GM12864 (cell line): Measurements from ENCODE around the gene REEP1.

ENCODE experiments used
- DNase-seq: peaks from one replicate; pipeline ENCODE4 v3.0.0-alpha.2; 2011; ENCODE audit warnings: low read depth
- H3K4me3 ChIP-seq: 2 replicates; pipeline ENCODE4 v1.5.1; 2011; ENCODE audit warnings: mild to moderate bottlenecking, low read depth, low read length, control low read depth
- CTCF ChIP-seq: IDR thresholded peaks from 2 replicates; pipeline ENCODE4 v1.5.1; 2011; ENCODE audit warnings: low read depth, mild to moderate bottlenecking, moderate library complexity, low read length, control low read depth, inconsistent platforms; ENCODE audit errors: missing control alignments

Gene REEP1

GRCh38 chr2:86335865-86336674 lies 1.4 kb downstream of the REEP1 start:
- no peak overlapping the region for H3K4me3 ChIP-seq
- DNase-seq = no peak
- TF ChIP-seq CTCF = no peak

- no peak for DNase-seq
- TF ChIP-seq CTCF = no peak
- H3K4me3 ChIP-seq = no peak overlapping the region
Measured at GRCh38 chr2:86333378-86333777, 4.0 kb downstream of the REEP1 start.

- H3K4me3 ChIP-seq = no peak overlapping the region
- DNase-seq = no peak
- no peak for TF ChIP-seq CTCF
Measured at GRCh38 chr2:86332654-86333053, 4.8 kb downstream of the REEP1 start.

- H3K4me3 ChIP-seq = no peak overlapping the region
Measured at GRCh38 chr2:86331384-86331783, 6.0 kb downstream of the REEP1 start.

GRCh38 chr2:86330001-86330400 lies 7.4 kb downstream of the REEP1 start:
- H3K4me3 ChIP-seq = no peak overlapping the region
- no peak for DNase-seq
- no peak for TF ChIP-seq CTCF

More at GRCh38 chr2:86331384-86331783, 6.0 kb downstream of the REEP1 start:
- no peak for TF ChIP-seq CTCF
- DNase-seq = no peak

- TF ChIP-seq CTCF = no peak
- no peak overlapping the region for H3K4me3 ChIP-seq
- no peak for DNase-seq
Measured at GRCh38 chr2:86323273-86324021, 14.0 kb downstream of the REEP1 start.
